DOHH2 (cell line): Measurements from ENCODE around the gene DNASE2.

Experiments
- CTCF ChIP-seq: fragments of 200-600 bp; sonication (generic); IDR thresholded peaks from one replicate; pipeline ENCODE4 v1.5.1; 2014; ENCODE audit warnings: antibody characterized with exemption, mild to moderate bottlenecking, low read depth, low read length; ENCODE audit not compliant: poor library complexity, severe bottlenecking
- EZH2phosphoT487 ChIP-seq: fragments of 200-600 bp; sonication (generic); IDR thresholded peaks from 2 replicates; pipeline ENCODE4 v1.6.1; 2017; ENCODE audit warnings: borderline replicate concordance, mild to moderate bottlenecking, antibody characterized with exemption, low read length, moderate library complexity, mixed read lengths

GRCh38 chr19:12838886-12839756 is 42.1 kb downstream of the DNASE2 start:
- no peak for TF ChIP-seq EZH2phosphoT487
- TF ChIP-seq CTCF, result no peak
